ENCODE measurements around the gene ACP2. TPM values are rescaled to one million over a fixed set of nuclear protein-coding genes. Genes with fewer than 3 reads are reported as not detected.

Gene ACP2
- total and polyA plus RNA-seq, 4 donors, result 38.2 to 65.5 (median 48.8) TPM

- H3K36me3 ChIP-seq (ENCODE audit: control insufficient read depth, insufficient read depth, low read length), result peaks cover 48% of the 10 kb centered on the region
- H3K27ac ChIP-seq (ENCODE audit: low read depth, low read length), result no peak overlapping the region
- 95% methylated on average over 10 of the region's 11 CpGs for WGBS (ENCODE audit: insufficient coverage)
- no peak overlapping the region for H3K4me3 ChIP-seq (ENCODE audit: low read depth, low read length)
- no peak for DNase-seq (ENCODE audit: low read depth in 4 of 6, low spot score in 6 of 6)
- no peaks in the 10 kb centered on the region for H3K27me3 ChIP-seq (ENCODE audit: control insufficient read depth, insufficient read depth, low read length)
- peaks cover 18% of the 10 kb centered on the region for H3K4me1 ChIP-seq (ENCODE audit: control insufficient read depth, insufficient read depth, low read length)
- H3K9me3 ChIP-seq (ENCODE audit: control insufficient read depth, insufficient read depth, low read length), result no peaks in the 10 kb centered on the region
These were observed 2.8 kb downstream of the ACP2 start for GRCh38 chr11:47245611-47246357.

DNA sequence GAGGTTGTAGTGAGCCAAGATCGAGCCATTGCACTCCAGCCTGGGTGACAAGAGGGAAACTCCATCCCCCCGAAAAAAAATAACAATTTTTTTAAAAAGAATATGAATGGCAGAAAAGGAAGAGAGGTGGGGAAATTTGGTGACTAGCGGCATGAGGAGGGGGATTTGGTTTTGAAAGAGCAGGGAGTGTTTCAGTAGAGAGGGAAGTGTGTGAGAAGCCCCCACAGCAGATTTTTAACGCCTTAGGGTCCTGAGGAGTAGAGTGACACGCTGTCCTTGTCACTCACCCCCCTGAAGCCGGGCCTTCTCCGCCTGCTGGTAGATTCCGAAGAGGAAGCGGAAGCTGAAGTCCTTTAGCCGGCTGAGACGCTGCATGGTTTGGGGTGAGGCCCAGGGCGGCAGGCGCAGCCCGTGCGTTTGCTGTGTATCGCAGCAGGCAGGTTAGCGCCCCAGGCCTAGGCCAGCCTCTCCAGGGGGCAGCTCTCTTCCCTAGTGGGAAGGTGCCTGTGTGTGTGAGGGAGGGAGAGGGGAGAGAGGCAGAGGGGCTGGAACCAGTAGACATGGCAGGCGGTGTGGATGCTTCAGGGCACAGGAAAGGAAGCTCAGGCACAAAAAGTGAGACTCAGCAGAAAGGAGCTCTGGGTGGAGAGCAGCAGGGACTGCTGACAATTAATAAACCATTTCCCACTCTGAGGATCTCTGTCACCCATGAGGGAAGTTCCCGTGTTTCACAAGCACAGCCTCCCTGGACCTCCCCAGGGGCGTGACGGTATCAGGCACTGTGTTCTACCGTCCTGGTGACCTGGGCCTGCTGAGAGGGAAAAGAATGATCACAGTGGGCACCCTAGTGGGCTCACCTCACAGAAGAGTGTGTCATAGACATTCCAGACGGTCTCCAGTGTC lies 3.9 kb downstream of the ACP2 start:
- H3K36me3 ChIP-seq (ENCODE audit: control insufficient read depth, insufficient read depth, low read length), result peaks cover 59% of the 10 kb centered on the region
- H3K27me3 ChIP-seq (ENCODE audit: control insufficient read depth, insufficient read depth, low read length), result no peaks in the 10 kb centered on the region
- peaks cover 15% of the 10 kb centered on the region for H3K4me1 ChIP-seq (ENCODE audit: control insufficient read depth, insufficient read depth, low read length)
- no peak overlapping the region for H3K4me3 ChIP-seq (ENCODE audit: low read depth, low read length)
- 91% methylated on average over 21 of the region's 23 CpGs for WGBS (ENCODE audit: insufficient coverage)
- H3K9me3 ChIP-seq (ENCODE audit: control insufficient read depth, insufficient read depth, low read length), result no peaks in the 10 kb centered on the region
- no peak overlapping the region for H3K27ac ChIP-seq (ENCODE audit: low read depth, low read length)
- DNase-seq (ENCODE audit: low read depth in 4 of 6, low spot score in 6 of 6), result no peak

DNA sequence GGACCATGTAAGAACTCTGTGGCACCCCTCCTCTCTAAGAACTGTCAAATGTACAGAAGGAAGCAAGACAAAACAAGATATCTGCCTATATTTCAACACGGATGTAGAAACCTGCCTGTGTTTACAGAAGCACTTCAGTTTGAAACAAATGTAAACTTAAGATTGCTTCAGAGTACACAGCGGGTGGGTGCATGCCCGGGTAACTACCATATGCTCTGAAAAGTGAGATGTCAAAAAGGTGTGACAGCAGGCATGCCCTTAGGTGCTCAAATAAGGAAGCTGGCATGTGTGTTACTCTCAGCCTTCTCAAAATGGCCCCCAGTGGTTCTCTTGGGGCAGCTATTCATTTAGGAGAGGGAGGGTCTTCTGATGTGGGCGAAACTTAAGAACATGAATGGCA lies 5.2 kb downstream of the ACP2 start:
- 96% methylated on average over 3 of the region's 4 CpGs for WGBS (ENCODE audit: insufficient coverage)
- peaks cover 8% of the 10 kb centered on the region for H3K4me1 ChIP-seq (ENCODE audit: control insufficient read depth, insufficient read depth, low read length)
- no peaks in the 10 kb centered on the region for H3K9me3 ChIP-seq (ENCODE audit: control insufficient read depth, insufficient read depth, low read length)
- H3K36me3 ChIP-seq (ENCODE audit: control insufficient read depth, insufficient read depth, low read length), result peaks cover 69% of the 10 kb centered on the region
- H3K27me3 ChIP-seq (ENCODE audit: control insufficient read depth, insufficient read depth, low read length), result no peaks in the 10 kb centered on the region
- H3K4me3 ChIP-seq (ENCODE audit: low read depth, low read length), result no peak overlapping the region
- DNase-seq (ENCODE audit: low read depth in 4 of 6, low spot score in 6 of 6), result no peak
- no peak overlapping the region for H3K27ac ChIP-seq (ENCODE audit: low read depth, low read length)

DNA sequence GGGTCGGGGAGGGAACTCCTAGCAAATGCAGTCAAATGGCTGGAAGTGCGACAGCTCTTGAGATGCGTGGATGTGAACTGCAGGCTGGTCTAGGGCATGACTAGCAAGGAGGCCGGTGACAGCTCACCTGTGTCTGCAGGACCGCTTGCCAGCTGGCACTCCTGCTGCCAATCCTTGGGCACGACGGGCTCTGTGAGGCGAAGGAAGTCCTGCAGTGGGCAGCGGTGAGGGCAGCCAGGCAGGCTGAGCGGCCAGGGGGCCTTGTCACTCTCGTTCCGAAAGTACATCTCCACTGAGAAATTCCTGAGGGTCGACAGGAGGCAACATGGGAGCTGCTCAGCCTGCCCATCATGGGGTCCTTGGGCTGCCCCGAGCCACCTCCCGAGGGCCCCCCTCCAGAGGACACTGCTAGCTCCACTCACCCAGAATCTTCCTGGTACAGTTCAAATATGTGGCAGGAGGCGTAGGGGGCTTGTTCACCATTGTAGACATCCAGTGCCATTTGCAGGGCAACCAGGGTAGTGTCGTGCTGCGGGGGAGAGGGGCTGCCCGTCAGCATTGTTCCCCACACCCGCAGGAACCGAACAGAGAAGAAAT lies 5.9 kb downstream of the ACP2 start:
- 94% methylated on average over 21 of the region's 21 CpGs for WGBS (ENCODE audit: insufficient coverage)
- H3K36me3 ChIP-seq (ENCODE audit: control insufficient read depth, insufficient read depth, low read length), result peaks cover 75% of the 10 kb centered on the region
- no peaks in the 10 kb centered on the region for H3K27me3 ChIP-seq (ENCODE audit: control insufficient read depth, insufficient read depth, low read length)
- peaks cover 5% of the 10 kb centered on the region for H3K4me1 ChIP-seq (ENCODE audit: control insufficient read depth, insufficient read depth, low read length)
- H3K27ac ChIP-seq (ENCODE audit: low read depth, low read length), result no peak overlapping the region
- DNase-seq (ENCODE audit: low read depth in 4 of 6, low spot score in 6 of 6), result no peak
- no peak overlapping the region for H3K4me3 ChIP-seq (ENCODE audit: low read depth, low read length)
- no peaks in the 10 kb centered on the region for H3K9me3 ChIP-seq (ENCODE audit: control insufficient read depth, insufficient read depth, low read length)

- H3K27me3 ChIP-seq (ENCODE audit: control insufficient read depth, insufficient read depth, low read length), result no peaks in the 10 kb centered on the region
- H3K9me3 ChIP-seq (ENCODE audit: control insufficient read depth, insufficient read depth, low read length), result no peaks in the 10 kb centered on the region
- H3K4me3 ChIP-seq (ENCODE audit: low read depth, low read length), result no peak overlapping the region
- no peak overlapping the region for H3K27ac ChIP-seq (ENCODE audit: low read depth, low read length)
- peaks cover 75% of the 10 kb centered on the region for H3K36me3 ChIP-seq (ENCODE audit: control insufficient read depth, insufficient read depth, low read length)
- DNase-seq (ENCODE audit: low read depth in 4 of 6, low spot score in 6 of 6), result no peak
- H3K4me1 ChIP-seq (ENCODE audit: control insufficient read depth, insufficient read depth, low read length), result no peaks in the 10 kb centered on the region
- WGBS (ENCODE audit: insufficient coverage), result 82% methylated on average over 3 of the region's 3 CpGs
These were observed 6.7 kb downstream of the ACP2 start for GRCh38 chr11:47241841-47242301.

GRCh38 chr11:47239852-47240251 lies 8.8 kb downstream of the ACP2 start:
- 96% methylated on average over 8 of the region's 10 CpGs for WGBS (ENCODE audit: insufficient coverage)
- Histone ChIP-seq H3K27me3 (ENCODE audit: control insufficient read depth, insufficient read depth, low read length) (no peaks in the 10 kb centered on the region), H3K9me3 (ENCODE audit: control insufficient read depth, insufficient read depth, low read length) (no peaks in the 10 kb centered on the region), H3K4me3 (ENCODE audit: low read depth, low read length) (no peak overlapping the region), H3K27ac (ENCODE audit: low read depth, low read length) (no peak overlapping the region), H3K4me1 (ENCODE audit: control insufficient read depth, insufficient read depth, low read length) (peaks cover 5% of the 10 kb centered on the region), H3K36me3 (ENCODE audit: control insufficient read depth, insufficient read depth, low read length) (peaks cover 63% of the 10 kb centered on the region)
- DNase-seq (ENCODE audit: low read depth in 4 of 6, low spot score in 6 of 6), result no peak

DNA sequence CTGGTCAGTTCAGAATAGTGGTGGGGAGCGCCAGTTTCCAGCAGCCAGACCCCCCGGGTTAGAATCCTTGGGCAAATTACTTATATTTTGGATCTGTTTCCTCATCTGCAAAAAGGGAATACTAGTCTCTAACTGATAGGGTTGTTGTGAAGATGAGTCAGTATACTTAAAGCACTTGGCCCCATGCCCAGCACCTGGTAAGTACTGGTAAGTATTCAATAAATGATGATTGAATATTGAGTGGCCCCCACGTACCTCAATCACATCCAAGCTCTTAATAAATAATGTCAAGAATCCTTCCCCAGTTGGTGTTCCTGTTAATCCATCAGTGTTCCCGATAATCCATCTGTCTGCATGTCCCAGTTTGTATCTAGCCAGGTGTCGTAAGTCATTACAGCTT lies 12.1 kb downstream of the ACP2 start:
- peak in 1 of 6 donors; percentile 28 for DNase-seq (ENCODE audit: low read depth in 4 of 6, low spot score in 6 of 6)
- Histone ChIP-seq H3K4me3 (ENCODE audit: low read depth, low read length) (no peak overlapping the region), H3K9me3 (ENCODE audit: control insufficient read depth, insufficient read depth, low read length) (no peaks in the 10 kb centered on the region), H3K27ac (ENCODE audit: low read depth, low read length) (no peak overlapping the region), H3K36me3 (ENCODE audit: control insufficient read depth, insufficient read depth, low read length) (peaks cover 33% of the 10 kb centered on the region), H3K4me1 (ENCODE audit: control insufficient read depth, insufficient read depth, low read length) (peaks cover 9% of the 10 kb centered on the region), H3K27me3 (ENCODE audit: control insufficient read depth, insufficient read depth, low read length) (no peaks in the 10 kb centered on the region)
- 100% methylated on average over 1 of the region's 5 CpGs for WGBS (ENCODE audit: insufficient coverage)

GRCh38 chr11:47235163-47235562 lies 13.5 kb downstream of the ACP2 start:
- H3K27me3 ChIP-seq (ENCODE audit: control insufficient read depth, insufficient read depth, low read length), result no peaks in the 10 kb centered on the region
- H3K36me3 ChIP-seq (ENCODE audit: control insufficient read depth, insufficient read depth, low read length), result peaks cover 24% of the 10 kb centered on the region
- no peaks in the 10 kb centered on the region for H3K9me3 ChIP-seq (ENCODE audit: control insufficient read depth, insufficient read depth, low read length)
- no peak for DNase-seq (ENCODE audit: low read depth in 4 of 6, low spot score in 6 of 6)
- H3K4me3 ChIP-seq (ENCODE audit: low read depth, low read length), result no peak overlapping the region
- WGBS (ENCODE audit: insufficient coverage), result 88% methylated on average over 5 of the region's 12 CpGs
- peaks cover 9% of the 10 kb centered on the region for H3K4me1 ChIP-seq (ENCODE audit: control insufficient read depth, insufficient read depth, low read length)
- H3K27ac ChIP-seq (ENCODE audit: low read depth, low read length), result no peak overlapping the region

GRCh38 chr11:47234669-47235100 lies 13.9 kb downstream of the ACP2 start:
- no peak overlapping the region for H3K27ac ChIP-seq (ENCODE audit: low read depth, low read length)
- 70% methylated on average over 12 of the region's 12 CpGs for WGBS (ENCODE audit: insufficient coverage)
- H3K4me3 ChIP-seq (ENCODE audit: low read depth, low read length), result no peak overlapping the region
- H3K9me3 ChIP-seq (ENCODE audit: control insufficient read depth, insufficient read depth, low read length), result no peaks in the 10 kb centered on the region
- H3K27me3 ChIP-seq (ENCODE audit: control insufficient read depth, insufficient read depth, low read length), result no peaks in the 10 kb centered on the region
- peaks cover 19% of the 10 kb centered on the region for H3K36me3 ChIP-seq (ENCODE audit: control insufficient read depth, insufficient read depth, low read length)
- peaks cover 9% of the 10 kb centered on the region for H3K4me1 ChIP-seq (ENCODE audit: control insufficient read depth, insufficient read depth, low read length)
- peak in 1 of 6 donors; percentile 35 for DNase-seq (ENCODE audit: low read depth in 4 of 6, low spot score in 6 of 6)
